ENCODE data around the gene TMX4.
A peak's percentile ranks its signal among the peaks of the same experiment; 100 is the strongest.
"Not testable (repeated sequence)": the region's sequence is repeated elsewhere in the genome, so short reads cannot be mapped to it uniquely, and the experiment has no call there.

The TMX4 gene

GRCh38 chr20:8019246-8019997, at the start of gene TMX4:
Gene TMX4, minus strand, starts transcription at chr20:8019761. Its CDS starts 148 bp downstream, at chr20:8019613.
- peak; percentile 93 for DNase-seq

- no peak for DNase-seq
Observed at GRCh38 chr20:8067082-8067481, 47.5 kb upstream of the TMX4 start.

- no peak for DNase-seq
Observed at GRCh38 chr20:8066662-8067061, 47.1 kb upstream of the TMX4 start.

- DNase-seq: no peak
Observed at GRCh38 chr20:8065691-8066090, 46.1 kb upstream of the TMX4 start.

- no peak for DNase-seq
Observed at GRCh38 chr20:8062756-8063155, 43.2 kb upstream of the TMX4 start.

- DNase-seq: no peak
Observed at GRCh38 chr20:8061861-8062518, 42.4 kb upstream of the TMX4 start.

GRCh38 chr20:8060977-8061376, 41.4 kb upstream of the TMX4 start:
- DNase-seq: no peak

- DNase-seq: no peak
Observed at GRCh38 chr20:8057871-8058270, 38.3 kb upstream of the TMX4 start.

GRCh38 chr20:8055096-8055495, 35.5 kb upstream of the TMX4 start:
- DNase-seq: no peak

GRCh38 chr20:8050157-8050837, 30.7 kb upstream of the TMX4 start:
- DNase-seq: no peak

- no peak for DNase-seq
Observed at GRCh38 chr20:8049310-8049709, 29.7 kb upstream of the TMX4 start.

GRCh38 chr20:8045946-8046345, 26.4 kb upstream of the TMX4 start:
- no peak for DNase-seq

GRCh38 chr20:8043687-8044282, 24.2 kb upstream of the TMX4 start:
- DNase-seq: peak; percentile 81

- DNase-seq: no peak
Observed at GRCh38 chr20:8039042-8039441, 19.5 kb upstream of the TMX4 start.

- no peak for DNase-seq
Observed at GRCh38 chr20:8036771-8037170, 17.2 kb upstream of the TMX4 start.

GRCh38 chr20:8033151-8033841, 13.7 kb upstream of the TMX4 start:
- no peak for DNase-seq

GRCh38 chr20:8032499-8032898, 12.9 kb upstream of the TMX4 start:
- no peak for DNase-seq

- not testable (repeated sequence) for DNase-seq
Observed at GRCh38 chr20:8031539-8031938, 12.0 kb upstream of the TMX4 start.

GRCh38 chr20:8021541-8022269, 2.1 kb upstream of the TMX4 start:
- DNase-seq: no peak

GRCh38 chr20:8020314-8021079, 936 bp upstream of the TMX4 start:
- peak; percentile 73 for DNase-seq

GRCh38 chr20:8019998-8020247, 362 bp upstream of the TMX4 start:
- no peak for DNase-seq

- DNase-seq: peak; percentile 72
Observed at GRCh38 chr20:8018958-8019245, 659 bp downstream of the TMX4 start.

All from CD4-positive, alpha-beta T cell treated with Interleukin-17A for 1 hour (primary cell).